PC-3 (cell line): ENCODE measurements around the gene SPATA16. TPM values are rescaled to one million over a fixed set of nuclear protein-coding genes. Genes with fewer than 3 reads are reported as not detected.
"Not testable (repeated sequence)": the region's sequence is repeated elsewhere in the genome, so short reads cannot be mapped to it uniquely, and the experiment has no call there.

Experiments used
- ATAC-seq: fragments of 200-7000 bp; cut with Tn5 transposase; 2 replicates; pipeline ENCODE4 v1.9.1; 2020; ENCODE audit warnings: mild to moderate bottlenecking, moderate library complexity
- BruUV-seq: library from RNA; stranded (reverse); fragments of 400-500 nt; replicated peaks from 2 replicates; lab custom pipeline; 2021; lab: Mats Ljungman, UMichigan
- CTCF ChIA-PET: fragments of 300-600 bp; sonication (Branson Sonifier 250); formaldehyde crosslinking; loops from one replicate; lab custom pipeline; 2022; ENCODE audit warnings: antibody characterized with exemption; lab: Charles Lee
- POLR2A ChIA-PET: fragments of 300-600 bp; sonication (Branson Sonifier 250); formaldehyde crosslinking; loops from one replicate; lab custom pipeline; 2022; ENCODE audit warnings: antibody characterized with exemption; ENCODE audit not compliant: unreplicated experiment; lab: Charles Lee
- DNase-seq: peaks from one replicate; pipeline ENCODE4 v3.0.0-alpha.2; 2015
- H2AFZ ChIP-seq: fragments of 300-600 bp; sonication (generic); 2 replicates; pipeline ENCODE4 v1.6.0; 2016; ENCODE audit warnings: antibody characterized with exemption, low read length
- H3F3A ChIP-seq: fragments of 300-600 bp; sonication (generic); one replicate; pipeline ENCODE4 v1.6.0; 2017; ENCODE audit warnings: antibody characterized with exemption, low read length, control low read depth, mild to moderate bottlenecking; ENCODE audit not compliant: unreplicated experiment
- H3K27ac ChIP-seq: fragments of 300-600 bp; sonication (generic); 2 replicates; pipeline ENCODE4 v1.5.1; 2016; ENCODE audit warnings: mild to moderate bottlenecking, low read length
- H3K27me3 ChIP-seq: fragments of 300-600 bp; sonication (generic); 2 replicates; pipeline ENCODE4 v1.6.1; 2016; ENCODE audit warnings: low read length, mixed read lengths
- H3K36me3 ChIP-seq: fragments of 300-600 bp; sonication (generic); 2 replicates; pipeline ENCODE4 v1.6.1; 2016; ENCODE audit warnings: low read depth, mixed run types, low read length, mixed read lengths
- H3K4me1 ChIP-seq: fragments of 300-600 bp; sonication (generic); 2 replicates; pipeline ENCODE4 v1.5.1; 2016; ENCODE audit warnings: low read length; ENCODE audit not compliant: insufficient read depth
- H3K4me2 ChIP-seq: fragments of 300-600 bp; sonication (generic); 2 replicates; pipeline ENCODE4 v1.6.0; 2016; ENCODE audit warnings: low read length
- H3K4me3 ChIP-seq: fragments of 300-600 bp; sonication (generic); 2 replicates; pipeline ENCODE4 v1.5.1; 2016; ENCODE audit warnings: mild to moderate bottlenecking, low read length, mixed read lengths
- H3K79me2 ChIP-seq: fragments of 300-600 bp; sonication (generic); 2 replicates; pipeline ENCODE4 v1.6.1; 2017; ENCODE audit warnings: low read length, mixed read lengths
- H3K9ac ChIP-seq: fragments of 300-600 bp; sonication (generic); 2 replicates; pipeline ENCODE4 v1.6.0; 2016; ENCODE audit warnings: mild to moderate bottlenecking, low read length
- H3K9me2 ChIP-seq: fragments of 300-600 bp; sonication (generic); replicated peaks from 2 replicates; pipeline ENCODE4 v1.6.1; 2016; ENCODE audit warnings: mixed run types, low read length, mixed read lengths
- H3K9me3 ChIP-seq: fragments of 300-600 bp; sonication (generic); 2 replicates; pipeline ENCODE4 v1.6.1; 2016; ENCODE audit warnings: low read length, mixed read lengths
- H4K20me1 ChIP-seq: fragments of 300-600 bp; sonication (generic); 2 replicates; pipeline ENCODE4 v1.6.1; 2016; ENCODE audit warnings: low read length, mixed read lengths
- CTCF ChIP-seq: fragments of 300-600 bp; sonication (generic); conservative IDR thresholded peaks from 2 replicates; pipeline ENCODE4 v1.5.1; 2017; ENCODE audit warnings: antibody characterized with exemption, low read depth, mild to moderate bottlenecking, low read length
- EZH2 ChIP-seq: fragments of 300-600 bp; sonication (generic); IDR thresholded peaks from one replicate; pipeline ENCODE4 v1.6.1; 2017; ENCODE audit warnings: antibody characterized with exemption, mild to moderate bottlenecking, low read length; ENCODE audit not compliant: unreplicated experiment
- EZH2phosphoT487 ChIP-seq: fragments of 300-600 bp; sonication (generic); IDR thresholded peaks from 2 replicates; pipeline ENCODE4 v1.6.1; 2018; ENCODE audit warnings: mild to moderate bottlenecking, antibody characterized with exemption, low read length, borderline replicate concordance
- intact Hi-C: fragments of 100-400 bp; cut with micrococcal nuclease; formaldehyde crosslinking; loops from 2 replicates; pipeline ENCODE4 v1.9.0; 2023
- total RNA-seq: library from RNA; depleted of rRNA; stranded (reverse); fragments of >200 nt; gene quantifications from 2 replicates; pipeline ENCODE4 v1.2.3, GENCODE V29; 2014

SPATA16 gene
- total RNA-seq, 1 experiment from 2014 or later, result not detected

GRCh38 chr3:173025941-173026340, 115.1 kb downstream of the SPATA16 start:
- Histone ChIP-seq H3K9me2 (no peaks in the 10 kb centered on the region), H2AFZ (no peak overlapping the region), H3K4me2 (no peak overlapping the region), H3K79me2 (no peaks in the 10 kb centered on the region), H3K4me1 (no peaks in the 10 kb centered on the region), H3F3A (no peaks in the 10 kb centered on the region), H3K36me3 (no peaks in the 10 kb centered on the region), H4K20me1 (no peaks in the 10 kb centered on the region), H3K27me3 (peaks cover 37% of the 10 kb centered on the region), H3K27ac (no peak overlapping the region), H3K9ac (no peak overlapping the region), H3K9me3 (no peaks in the 10 kb centered on the region), H3K4me3 (no peak overlapping the region)
- ATAC-seq (no peak), DNase-seq (no peak)
- intact Hi-C loops, result no loop called here
- BruUV-seq, result no TSS peak
- ChIA-PET POLR2A (no interaction called here), CTCF (no interaction called here)
- TF ChIP-seq CTCF, result no peak
- TF ChIP-seq EZH2, result no peak
- TF ChIP-seq EZH2phosphoT487, result no peak

- intact Hi-C loops, result no loop called here
- Histone ChIP-seq H2AFZ (no peak overlapping the region), H4K20me1 (no peaks in the 10 kb centered on the region), H3K27ac (no peak overlapping the region), H3F3A (no peaks in the 10 kb centered on the region), H3K79me2 (no peaks in the 10 kb centered on the region), H3K36me3 (no peaks in the 10 kb centered on the region), H3K9ac (no peak overlapping the region), H3K9me3 (no peaks in the 10 kb centered on the region), H3K4me3 (no peak overlapping the region), H3K27me3 (peaks cover 56% of the 10 kb centered on the region), H3K4me1 (no peaks in the 10 kb centered on the region), H3K9me2 (no peaks in the 10 kb centered on the region), H3K4me2 (no peak overlapping the region)
- BruUV-seq, result no TSS peak
- TF ChIP-seq EZH2 (no peak), EZH2phosphoT487 (no peak), CTCF (no peak)
- DNase-seq (no peak), ATAC-seq (no peak)
- POLR2A ChIA-PET, result no interaction called here
- CTCF ChIA-PET, result no interaction called here
Measured at GRCh38 chr3:173021547-173022185, 119.4 kb downstream of the SPATA16 start.

DNA sequence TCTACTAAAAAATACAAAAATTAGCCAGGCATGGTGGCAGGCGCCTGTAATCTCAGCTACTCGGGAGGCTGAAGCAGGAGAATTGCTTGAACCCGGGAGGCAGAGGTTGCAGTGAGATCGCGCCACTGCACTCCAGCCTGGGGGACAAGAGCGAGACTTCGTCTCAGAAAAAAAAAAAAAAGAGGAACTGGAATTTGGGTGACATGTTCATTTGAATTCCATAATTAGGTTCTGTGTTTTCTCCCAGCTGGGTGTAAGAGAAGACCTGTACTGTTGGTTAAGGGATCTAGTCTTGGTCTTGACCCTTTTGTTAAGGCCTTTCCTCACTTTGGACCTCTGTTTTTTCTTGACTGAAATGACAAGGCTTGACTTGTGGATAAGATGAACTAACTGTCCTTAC, 120.9 kb downstream of the SPATA16 start:
- CTCF ChIA-PET, H3K4me2 ChIP-seq, H3K79me2 ChIP-seq, H3K9ac ChIP-seq, BruUV-seq, ATAC-seq, DNase-seq, H3K36me3 ChIP-seq, H3K9me3 ChIP-seq, H3K4me3 ChIP-seq, H3F3A ChIP-seq, H4K20me1 ChIP-seq, H2AFZ ChIP-seq, intact Hi-C loops, H3K27ac ChIP-seq, H3K9me2 ChIP-seq, H3K4me1 ChIP-seq: not testable (repeated sequence)
- POLR2A ChIA-PET, result interaction anchor here (0.6 kb wide), 1 partner anchor 221 kb away, joined by 4 read pairs; no protein-coding TSS in a partner anchor
- H3K27me3 ChIP-seq, result peaks cover 47% of the 10 kb centered on the region
